HEK293 (cell line): ENCODE results near the gene RSBN1L.

Source experiments
- KLF10 ChIP-seq: fragments of 450-650 bp; IDR thresholded peaks from 2 replicates; pipeline ENCODE4 v1.5.1; 2018; ENCODE audit warnings: missing biosample characterization, mild to moderate bottlenecking, missing genetic modification characterization
- PATZ1 ChIP-seq: fragments of 450-650 bp; formaldehyde crosslinking; IDR thresholded peaks from 2 replicates; pipeline ENCODE4 v1.5.1; 2016; ENCODE audit warnings: missing biosample characterization, missing genetic modification characterization
- SALL2 ChIP-seq: fragments of 450-650 bp; formaldehyde crosslinking; IDR thresholded peaks from 2 replicates; pipeline ENCODE4 v1.5.0; 2017; ENCODE audit warnings: missing biosample characterization, mild to moderate bottlenecking, missing genetic modification characterization, borderline replicate concordance
- SCRT2 ChIP-seq: fragments of 450-650 bp; formaldehyde crosslinking; IDR thresholded peaks from 2 replicates; pipeline ENCODE4 v1.5.1; 2016; ENCODE audit warnings: missing biosample characterization, missing genetic modification characterization
- WT1 ChIP-seq: fragments of 450-650 bp; formaldehyde crosslinking; IDR thresholded peaks from 2 replicates; pipeline ENCODE4 v1.5.1; 2016; ENCODE audit warnings: missing biosample characterization, missing genetic modification characterization
- YY1 ChIP-seq: fragments of 450-650 bp; formaldehyde crosslinking; IDR thresholded peaks from 2 replicates; pipeline ENCODE4 v1.5.1; 2018; ENCODE audit warnings: missing biosample characterization, missing genetic modification characterization
- ZBTB7A ChIP-seq: fragments of 450-650 bp; formaldehyde crosslinking; IDR thresholded peaks from 2 replicates; pipeline ENCODE4 v1.5.1; 2016; ENCODE audit warnings: low read depth, missing biosample characterization, missing genetic modification characterization
- ZNF18 ChIP-seq: fragments of 450-650 bp; formaldehyde crosslinking; IDR thresholded peaks from 2 replicates; pipeline ENCODE4 v1.5.1; 2016; ENCODE audit warnings: missing biosample characterization, missing genetic modification characterization
- ZNF398 ChIP-seq: fragments of 450-650 bp; formaldehyde crosslinking; IDR thresholded peaks from 2 replicates; pipeline ENCODE4 v1.5.1; 2017; ENCODE audit warnings: missing biosample characterization, missing genetic modification characterization
- ZNF423 ChIP-seq: fragments of 450-650 bp; formaldehyde crosslinking; IDR thresholded peaks from 2 replicates; pipeline ENCODE4 v1.5.1; 2016; ENCODE audit warnings: missing biosample characterization, missing genetic modification characterization
- ZNF426 ChIP-seq: fragments of 450-650 bp; formaldehyde crosslinking; IDR thresholded peaks from 2 replicates; pipeline ENCODE4 v1.5.1; 2017; ENCODE audit warnings: missing biosample characterization, missing genetic modification characterization, mild to moderate bottlenecking, inconsistent platforms, moderate library complexity
- ZNF48 ChIP-seq: fragments of 450-650 bp; formaldehyde crosslinking; IDR thresholded peaks from 2 replicates; pipeline ENCODE4 v1.5.1; 2016; ENCODE audit warnings: missing biosample characterization, missing genetic modification characterization
- ZNF521 ChIP-seq: fragments of 450-650 bp; formaldehyde crosslinking; IDR thresholded peaks from 2 replicates; pipeline ENCODE4 v1.5.1; 2017; ENCODE audit warnings: missing biosample characterization, mild to moderate bottlenecking, missing genetic modification characterization
- ZNF530 ChIP-seq: fragments of 450-650 bp; formaldehyde crosslinking; IDR thresholded peaks from 2 replicates; pipeline ENCODE4 v1.5.1; 2016; ENCODE audit warnings: low read depth, missing biosample characterization, missing genetic modification characterization
- ZNF600 ChIP-seq: fragments of 450-650 bp; formaldehyde crosslinking; IDR thresholded peaks from 2 replicates; pipeline ENCODE4 v1.5.1; 2016; ENCODE audit warnings: missing biosample characterization, missing genetic modification characterization
- ZNF610 ChIP-seq: fragments of 450-650 bp; formaldehyde crosslinking; IDR thresholded peaks from 2 replicates; pipeline ENCODE4 v1.5.1; 2016; ENCODE audit warnings: missing biosample characterization, missing genetic modification characterization, borderline replicate concordance
- ZNF704 ChIP-seq: fragments of 450-650 bp; formaldehyde crosslinking; IDR thresholded peaks from 2 replicates; pipeline ENCODE4 v1.5.1; 2016; ENCODE audit warnings: missing biosample characterization, missing genetic modification characterization
- ZNF768 ChIP-seq: fragments of 450-650 bp; formaldehyde crosslinking; IDR thresholded peaks from 2 replicates; pipeline ENCODE4 v1.5.1; 2018; ENCODE audit warnings: missing biosample characterization, mild to moderate bottlenecking, missing genetic modification characterization
- ZNF777 ChIP-seq: fragments of 450-650 bp; formaldehyde crosslinking; IDR thresholded peaks from 2 replicates; pipeline ENCODE4 v1.5.1; 2017; ENCODE audit warnings: missing biosample characterization, missing genetic modification characterization, borderline replicate concordance
- ZNF792 ChIP-seq: fragments of 450-650 bp; formaldehyde crosslinking; IDR thresholded peaks from 2 replicates; pipeline ENCODE4 v1.5.1; 2016; ENCODE audit warnings: missing biosample characterization, missing genetic modification characterization
- ZNF843 ChIP-seq: fragments of 450-650 bp; formaldehyde crosslinking; IDR thresholded peaks from 2 replicates; pipeline ENCODE4 v1.5.1; 2016; ENCODE audit warnings: missing biosample characterization, missing genetic modification characterization
- TF ChIP-seq, protein P1 (sequence below): fragments of 450-650 bp; formaldehyde crosslinking; IDR thresholded peaks from 2 replicates; pipeline ENCODE4 v1.5.1; 2016; ENCODE audit warnings: missing biosample characterization, missing genetic modification characterization
- TF ChIP-seq, protein P2 (sequence below): fragments of 450-650 bp; formaldehyde crosslinking; IDR thresholded peaks from 2 replicates; pipeline ENCODE4 v1.5.1; 2016; ENCODE audit warnings: missing biosample characterization, missing genetic modification characterization
- TF ChIP-seq, protein P3 (sequence below): fragments of 450-650 bp; formaldehyde crosslinking; IDR thresholded peaks from 2 replicates; pipeline ENCODE4 v1.5.1; 2016; ENCODE audit warnings: missing biosample characterization, missing genetic modification characterization, low read depth
- TF ChIP-seq, protein P4 (sequence below): IDR thresholded peaks from 2 replicates; pipeline ENCODE4 v1.6.1; 2011; ENCODE audit warnings: mild to moderate bottlenecking, low read depth, low read length, borderline replicate concordance
- TF ChIP-seq, protein P5 (sequence below): fragments of 450-650 bp; formaldehyde crosslinking; IDR thresholded peaks from 2 replicates; pipeline ENCODE4 v1.5.1; 2016; ENCODE audit warnings: missing biosample characterization, missing genetic modification characterization, borderline replicate concordance

The RSBN1L gene

GRCh38 chr7:77791336-77791735 is 95.1 kb downstream of the RSBN1L start (continued):
- TF ChIP-seq PATZ1, result 0 out of 2 replicates have a peak, but pooled peaks have one; percentile 20
- no peak for TF ChIP-seq ZNF610 (tag by site-specific recombination)
- peak; percentile 49; the same call in 1 of the 2 replicates for TF ChIP-seq WT1 (tag by site-specific recombination)
- TF ChIP-seq, protein P1, sequence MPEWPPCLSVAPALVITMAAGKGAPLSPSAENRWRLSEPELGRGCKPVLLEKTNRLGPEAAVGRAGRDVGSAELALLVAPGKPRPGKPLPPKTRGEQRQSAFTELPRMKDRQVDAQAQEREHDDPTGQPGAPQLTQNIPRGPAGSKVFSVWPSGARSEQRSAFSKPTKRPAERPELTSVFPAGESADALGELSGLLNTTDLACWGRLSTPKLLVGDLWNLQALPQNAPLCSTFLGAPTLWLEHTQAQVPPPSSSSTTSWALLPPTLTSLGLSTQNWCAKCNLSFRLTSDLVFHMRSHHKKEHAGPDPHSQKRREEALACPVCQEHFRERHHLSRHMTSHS (tag by site-specific recombination), result no peak
- TF ChIP-seq ZNF530 (tag by site-specific recombination), result no peak
- TF ChIP-seq ZNF777 (tag by site-specific recombination), result no peak
- peak; percentile 66 for TF ChIP-seq ZNF843 (tag by site-specific recombination)
- TF ChIP-seq ZNF398 (tag by site-specific recombination), result peak; percentile 28; the same call in 1 of the 2 replicates
- peak; percentile 79 for TF ChIP-seq SCRT2 (tag by site-specific recombination)
- no peak for TF ChIP-seq ZNF426 (tag by site-specific recombination)
- TF ChIP-seq ZNF768, result no peak
- TF ChIP-seq, protein P2, sequence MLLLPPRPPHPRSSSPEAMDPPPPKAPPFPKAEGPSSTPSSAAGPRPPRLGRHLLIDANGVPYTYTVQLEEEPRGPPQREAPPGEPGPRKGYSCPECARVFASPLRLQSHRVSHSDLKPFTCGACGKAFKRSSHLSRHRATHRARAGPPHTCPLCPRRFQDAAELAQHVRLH (tag by site-specific recombination), result no peak
- TF ChIP-seq KLF10 (tag by site-specific recombination), result 0 out of 2 replicates have a peak, but pooled peaks have one; percentile 21
- no peak for TF ChIP-seq ZNF423 (tag by site-specific recombination)
- TF ChIP-seq, protein P3, sequence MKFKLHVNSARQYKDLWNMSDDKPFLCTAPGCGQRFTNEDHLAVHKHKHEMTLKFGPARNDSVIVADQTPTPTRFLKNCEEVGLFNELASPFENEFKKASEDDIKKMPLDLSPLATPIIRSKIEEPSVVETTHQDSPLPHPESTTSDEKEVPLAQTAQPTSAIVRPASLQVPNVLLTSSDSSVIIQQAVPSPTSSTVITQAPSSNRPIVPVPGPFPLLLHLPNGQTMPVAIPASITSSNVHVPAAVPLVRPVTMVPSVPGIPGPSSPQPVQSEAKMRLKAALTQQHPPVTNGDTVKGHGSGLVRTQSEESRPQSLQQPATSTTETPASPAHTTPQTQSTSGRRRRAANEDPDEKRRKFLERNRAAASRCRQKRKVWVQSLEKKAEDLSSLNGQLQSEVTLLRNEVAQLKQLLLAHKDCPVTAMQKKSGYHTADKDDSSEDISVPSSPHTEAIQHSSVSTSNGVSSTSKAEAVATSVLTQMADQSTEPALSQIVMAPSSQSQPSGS (tag by site-specific recombination), result peak; percentile 96
- TF ChIP-seq ZNF18 (tag by site-specific recombination), result peak; percentile 49; the same call in 1 of the 2 replicates
- no peak for TF ChIP-seq ZNF48 (tag by site-specific recombination)
- TF ChIP-seq ZBTB7A (tag by site-specific recombination), result no peak
- no peak for TF ChIP-seq SALL2 (tag by site-specific recombination)
- no peak for TF ChIP-seq YY1 (tag by site-specific recombination)
- 0 out of 2 replicates have a peak, but pooled peaks have one; percentile 28 for TF ChIP-seq ZNF600 (tag by site-specific recombination)
- TF ChIP-seq ZNF521 (tag by site-specific recombination), result no peak
- TF ChIP-seq ZNF704 (tag by site-specific recombination), result no peak
- no peak for TF ChIP-seq ZNF792 (tag by site-specific recombination)
- TF ChIP-seq, protein P4, sequence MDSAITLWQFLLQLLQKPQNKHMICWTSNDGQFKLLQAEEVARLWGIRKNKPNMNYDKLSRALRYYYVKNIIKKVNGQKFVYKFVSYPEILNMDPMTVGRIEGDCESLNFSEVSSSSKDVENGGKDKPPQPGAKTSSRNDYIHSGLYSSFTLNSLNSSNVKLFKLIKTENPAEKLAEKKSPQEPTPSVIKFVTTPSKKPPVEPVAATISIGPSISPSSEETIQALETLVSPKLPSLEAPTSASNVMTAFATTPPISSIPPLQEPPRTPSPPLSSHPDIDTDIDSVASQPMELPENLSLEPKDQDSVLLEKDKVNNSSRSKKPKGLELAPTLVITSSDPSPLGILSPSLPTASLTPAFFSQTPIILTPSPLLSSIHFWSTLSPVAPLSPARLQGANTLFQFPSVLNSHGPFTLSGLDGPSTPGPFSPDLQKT, result no peak
- TF ChIP-seq, protein P5, sequence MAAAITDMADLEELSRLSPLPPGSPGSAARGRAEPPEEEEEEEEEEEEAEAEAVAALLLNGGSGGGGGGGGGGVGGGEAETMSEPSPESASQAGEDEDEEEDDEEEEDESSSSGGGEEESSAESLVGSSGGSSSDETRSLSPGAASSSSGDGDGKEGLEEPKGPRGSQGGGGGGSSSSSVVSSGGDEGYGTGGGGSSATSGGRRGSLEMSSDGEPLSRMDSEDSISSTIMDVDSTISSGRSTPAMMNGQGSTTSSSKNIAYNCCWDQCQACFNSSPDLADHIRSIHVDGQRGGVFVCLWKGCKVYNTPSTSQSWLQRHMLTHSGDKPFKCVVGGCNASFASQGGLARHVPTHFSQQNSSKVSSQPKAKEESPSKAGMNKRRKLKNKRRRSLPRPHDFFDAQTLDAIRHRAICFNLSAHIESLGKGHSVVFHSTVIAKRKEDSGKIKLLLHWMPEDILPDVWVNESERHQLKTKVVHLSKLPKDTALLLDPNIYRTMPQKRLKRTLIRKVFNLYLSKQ, result no peak
